GM18873 (cell line): ENCODE results near the gene TIE1.

Experiments
- ATAC-seq: cut with Tn5 transposase; IDR thresholded peaks from one replicate; pipeline ENCODE4 v1.9.1; 2021; ENCODE audit warnings: mild to moderate bottlenecking, moderate library complexity, moderate number of reproducible peaks; ENCODE audit not compliant: unreplicated experiment, low FRiP score

The TIE1 gene

GRCh38 chr1:43273708-43274107, 27.1 kb upstream of the TIE1 start:
- ATAC-seq: no peak

- ATAC-seq: no peak
These were observed 26.5 kb upstream of the TIE1 start for GRCh38 chr1:43274125-43274803.

DNA sequence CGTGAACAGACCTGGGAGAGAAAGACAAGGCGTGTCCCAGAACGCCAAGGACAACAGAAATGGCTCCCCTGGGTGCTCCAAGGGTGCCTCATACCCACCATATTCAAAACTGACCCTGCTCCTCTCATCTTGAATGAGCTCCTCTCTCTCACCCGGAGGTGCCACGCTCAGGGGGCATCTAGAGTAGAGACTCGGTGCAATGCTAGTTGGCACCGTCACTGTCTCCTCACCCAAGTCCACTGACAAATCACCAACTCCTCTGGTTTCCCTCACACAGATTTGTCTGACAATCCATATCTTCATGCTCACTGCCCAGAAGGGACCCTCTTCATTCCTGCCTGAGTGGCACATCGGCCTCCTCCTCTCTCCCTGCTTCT, 26.0 kb upstream of the TIE1 start:
- ATAC-seq: no peak

DNA sequence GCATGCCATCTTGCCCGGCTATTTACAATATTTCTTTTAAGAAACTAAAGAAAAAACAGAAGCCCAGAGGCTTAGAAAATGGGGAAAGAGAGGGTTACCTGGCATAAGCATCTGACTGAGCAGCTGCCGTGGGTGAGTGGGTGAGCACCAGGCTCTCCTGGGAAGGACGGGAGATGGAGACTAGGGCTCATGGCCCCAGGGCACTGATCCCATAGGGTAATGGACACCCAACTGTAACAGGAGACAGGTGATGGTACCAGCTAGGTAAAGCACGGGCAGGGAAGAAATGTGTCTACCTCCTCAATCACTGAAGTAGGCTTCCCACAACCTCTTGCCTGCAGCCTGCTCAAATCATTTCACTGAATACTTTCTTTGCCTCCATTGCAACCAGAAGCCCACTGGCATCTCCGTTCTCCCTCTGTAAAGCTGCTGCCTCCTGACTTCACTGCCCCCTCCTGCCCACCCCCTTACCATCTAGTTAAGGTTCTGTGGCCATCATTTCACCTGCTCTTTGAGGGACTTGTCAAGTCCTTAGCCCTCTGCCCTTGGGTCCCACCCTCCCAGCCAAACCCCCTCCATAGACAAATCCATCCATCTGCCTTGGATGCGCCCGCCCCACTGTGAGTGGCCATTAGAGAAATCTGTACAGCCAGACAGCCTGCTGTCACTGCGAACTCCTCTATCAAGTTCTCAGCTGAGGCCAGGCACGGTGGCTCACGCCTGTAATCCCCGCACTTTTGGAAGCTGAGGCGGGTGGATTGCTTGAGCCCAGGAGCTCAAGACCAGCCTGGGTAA, 24.8 kb upstream of the TIE1 start:
- no peak for ATAC-seq

GRCh38 chr1:43276673-43277072, 24.1 kb upstream of the TIE1 start:
- ATAC-seq: no peak

GRCh38 chr1:43277116-43277876, 23.5 kb upstream of the TIE1 start:
- ATAC-seq: no peak

GRCh38 chr1:43279161-43279560, 21.6 kb upstream of the TIE1 start:
- ATAC-seq: no peak

DNA sequence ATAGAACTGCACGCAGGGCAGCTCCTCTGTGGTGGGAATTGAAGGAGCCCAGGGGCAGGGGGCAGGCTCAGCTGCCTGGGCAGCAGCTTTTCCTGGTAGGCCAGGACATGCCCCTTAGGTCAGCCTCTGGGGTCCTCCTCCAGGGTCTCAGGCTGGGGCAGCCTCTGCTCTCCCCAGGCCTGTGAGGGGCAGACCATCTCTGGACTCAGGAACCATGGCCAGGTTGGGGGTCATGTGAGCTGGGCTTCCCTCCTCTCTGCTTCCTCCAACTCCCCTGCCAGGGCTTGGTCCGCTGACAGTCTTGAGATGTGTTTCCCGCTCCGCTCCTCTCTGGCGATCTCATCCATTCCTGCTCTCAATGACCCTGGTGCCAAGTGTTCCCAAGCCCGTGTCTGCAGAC, 21.1 kb upstream of the TIE1 start:
- ATAC-seq: no peak

DNA sequence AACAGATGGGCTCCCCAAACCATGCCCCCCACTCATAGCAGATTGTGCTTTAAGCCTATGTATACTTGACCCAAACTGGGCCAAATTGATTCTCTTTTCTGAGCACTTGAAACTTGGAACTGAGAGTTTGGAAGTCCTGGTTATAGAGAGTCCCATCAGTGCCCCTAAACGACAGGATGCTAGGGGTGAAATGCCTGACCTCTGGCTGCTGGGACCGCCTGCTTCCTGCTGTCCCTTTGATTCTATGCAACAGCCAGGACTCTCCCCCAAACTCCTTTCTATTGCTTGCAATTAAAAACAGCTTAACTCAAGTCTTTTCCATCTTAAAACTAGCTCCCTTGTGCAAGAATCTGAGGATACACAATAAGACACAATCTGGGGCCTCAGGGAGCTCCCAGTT, 20.1 kb upstream of the TIE1 start:
- no peak for ATAC-seq

DNA sequence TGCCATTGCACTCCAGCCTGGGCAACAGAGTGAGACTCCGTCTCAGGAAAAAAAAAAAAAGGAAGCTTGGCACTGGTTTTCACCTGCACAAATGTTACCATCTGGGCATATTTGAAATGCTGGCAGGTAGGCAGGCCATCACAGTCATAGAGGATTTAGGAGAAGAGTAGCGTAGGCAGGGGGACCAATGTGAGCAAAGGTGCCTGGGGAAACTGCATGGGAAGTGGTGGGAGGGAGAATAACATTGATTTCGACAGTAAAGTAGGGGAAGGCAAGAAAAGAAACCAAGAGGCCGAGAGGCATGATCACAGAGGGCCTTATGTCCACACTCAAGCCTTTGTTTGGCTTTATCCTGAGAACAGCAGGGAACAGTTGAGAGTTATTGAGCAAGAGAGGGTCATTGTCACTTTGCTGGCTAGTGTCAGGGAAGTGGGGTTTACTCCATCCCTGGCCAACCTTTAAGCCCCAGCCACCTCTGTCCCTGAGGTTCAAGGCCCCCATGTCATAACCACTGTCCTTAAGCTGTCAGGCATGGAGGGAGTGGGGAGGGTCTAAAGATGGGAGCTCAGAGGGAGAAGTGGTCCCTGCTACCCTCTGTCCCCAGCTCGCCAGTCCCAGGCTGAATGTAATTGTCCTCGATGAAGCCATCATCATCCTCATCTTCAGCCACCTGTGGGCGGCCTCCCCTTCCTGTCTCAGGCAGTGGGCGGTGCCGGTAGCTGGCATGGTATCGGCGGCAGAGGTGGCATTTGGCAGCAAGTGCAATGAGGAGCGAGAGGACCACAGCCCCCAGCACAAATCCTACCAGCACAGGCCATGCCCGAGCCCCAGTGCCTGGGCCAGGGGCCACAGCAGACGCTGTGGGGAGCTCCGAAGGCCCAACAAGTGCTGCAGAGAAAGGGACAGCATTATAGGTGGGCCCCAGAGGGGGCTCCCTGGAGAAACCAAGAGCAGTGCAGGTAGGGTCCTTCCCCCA, 18.3 kb upstream of the TIE1 start:
- ATAC-seq: no peak

- ATAC-seq: no peak
These were observed 16.7 kb upstream of the TIE1 start for GRCh38 chr1:43284065-43284464.

DNA sequence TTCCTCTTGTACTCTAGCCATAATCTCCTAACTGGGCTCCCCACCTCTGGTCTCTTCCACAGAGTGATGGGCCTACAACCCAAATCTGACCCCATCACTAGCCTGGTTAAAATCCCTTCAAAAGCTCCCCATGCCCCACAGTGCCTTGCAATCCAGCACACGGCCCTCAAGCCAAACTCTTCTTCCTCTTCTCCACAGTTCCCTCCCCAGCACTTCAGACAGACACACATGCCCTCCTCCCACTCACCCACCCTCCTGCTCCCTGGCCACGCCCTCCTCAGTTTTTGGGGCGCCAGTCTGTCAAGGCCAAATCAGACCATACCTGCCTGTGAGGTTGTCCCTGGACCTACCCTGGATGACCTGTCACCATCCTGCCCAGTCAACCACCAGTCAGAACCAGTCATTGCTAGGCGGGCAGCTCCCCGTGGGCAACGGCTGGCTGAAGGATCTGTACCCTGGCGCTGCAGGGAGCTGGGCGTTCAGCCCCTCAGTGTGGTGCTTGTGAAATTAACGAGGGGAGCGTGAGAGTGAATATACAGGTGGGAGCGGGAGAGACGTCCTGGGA, 16.2 kb upstream of the TIE1 start:
- no peak for ATAC-seq

GRCh38 chr1:43285269-43285990, 15.4 kb upstream of the TIE1 start, which contains the start of gene C1orf210:
TSS of gene C1orf210 (minus strand) at chr1:43285581. CDS start at chr1:43283270, 2,311 bp downstream.
- no peak for ATAC-seq

- no peak for ATAC-seq
These were observed 14.7 kb upstream of the TIE1 start for GRCh38 chr1:43286115-43286514.

DNA sequence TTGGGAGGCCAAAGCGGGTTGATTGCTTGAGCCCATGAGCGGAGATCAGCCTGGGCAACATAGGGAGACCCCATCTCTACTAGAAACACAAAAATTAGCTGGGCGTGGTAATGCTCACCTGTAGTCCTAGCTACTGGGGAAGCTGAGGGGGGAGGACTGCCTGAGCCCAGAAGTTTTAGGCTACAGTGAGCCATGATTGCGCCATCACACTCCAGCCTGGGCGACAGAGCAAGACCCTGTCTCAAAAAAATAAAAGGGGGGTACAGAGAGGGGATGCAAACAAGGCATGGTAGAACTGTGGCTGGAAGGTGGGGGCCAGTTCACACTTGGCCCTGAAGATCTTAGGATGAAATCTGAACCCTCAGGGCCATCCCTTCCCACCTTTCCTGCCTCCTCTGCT, 14.2 kb upstream of the TIE1 start:
- ATAC-seq: no peak

DNA sequence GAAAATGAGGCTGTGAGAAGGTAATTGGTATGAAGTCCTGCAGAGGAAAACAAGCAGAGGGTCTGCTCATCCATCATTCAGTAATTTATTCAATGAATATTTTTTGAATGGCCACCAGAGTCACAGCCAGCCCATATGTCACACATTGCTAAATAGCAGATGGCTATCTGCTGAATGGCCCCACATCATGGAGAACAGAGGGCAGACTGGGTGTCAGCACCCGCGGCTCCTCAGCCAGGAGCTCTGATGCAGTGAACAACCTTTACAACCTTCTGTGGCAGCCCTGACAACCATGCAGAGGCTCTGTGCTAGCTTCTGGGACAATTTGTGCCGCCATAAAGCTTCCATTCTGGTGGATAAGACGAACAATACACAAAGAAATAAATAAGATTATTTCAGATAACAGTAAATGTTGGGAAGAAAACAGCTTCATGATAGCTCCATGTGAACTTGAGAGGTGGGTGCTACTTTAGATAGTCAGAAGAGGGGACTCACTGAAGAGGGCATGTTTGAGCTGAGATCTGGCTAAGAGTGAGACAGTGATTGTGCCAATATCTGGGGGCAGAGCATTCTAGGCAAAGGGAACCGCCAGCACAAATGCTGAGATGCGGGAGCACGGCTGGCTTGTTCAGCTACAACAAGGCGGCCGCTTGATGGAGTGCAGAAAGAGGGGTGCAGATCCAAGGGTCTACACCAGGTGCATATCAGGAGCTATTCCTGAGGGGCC, 12.6 kb upstream of the TIE1 start:
- no peak for ATAC-seq

DNA sequence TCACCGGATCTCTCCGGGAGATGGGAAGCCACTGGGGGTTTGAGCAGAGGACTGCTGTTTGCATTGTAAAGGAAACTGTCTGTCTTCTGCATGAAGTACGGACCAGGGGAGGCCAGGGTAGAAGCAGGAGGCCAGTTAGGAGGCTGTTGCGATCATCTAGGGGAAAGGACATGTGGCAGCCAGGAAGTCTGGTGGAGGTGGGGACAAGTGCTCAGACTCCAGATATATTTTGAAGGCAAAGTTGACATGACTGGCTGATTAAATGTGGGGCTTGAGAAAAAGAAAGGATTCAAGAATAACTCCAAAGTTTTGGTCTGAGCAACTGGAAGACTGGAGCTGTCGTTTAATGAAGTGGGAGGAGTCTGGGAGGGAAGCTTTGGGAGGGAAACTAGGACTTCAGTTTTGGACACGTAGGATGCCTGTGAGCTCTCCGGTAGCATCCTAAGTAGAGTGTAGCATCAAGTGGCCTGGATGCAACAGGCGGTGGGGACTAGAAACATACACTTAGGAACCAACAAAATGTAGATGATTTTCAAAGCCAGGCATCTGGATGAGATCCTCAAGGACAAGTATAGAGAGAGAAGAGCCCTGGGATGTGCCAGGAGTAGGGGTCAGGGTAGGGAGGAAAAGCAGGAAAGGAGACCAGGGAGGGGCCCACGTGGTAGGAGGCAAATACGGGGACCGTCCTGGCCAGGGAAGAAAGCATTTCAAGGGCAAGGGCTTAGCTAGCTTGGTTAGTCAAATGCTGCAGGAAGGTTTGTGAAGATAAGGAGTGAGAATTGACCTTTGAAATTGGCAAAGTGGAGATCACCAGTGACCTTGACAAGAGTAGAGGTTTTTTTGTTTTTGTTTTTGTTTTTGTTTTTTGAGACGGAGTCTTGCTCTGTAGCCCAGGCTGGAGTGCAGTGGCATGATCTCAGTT, 11.7 kb upstream of the TIE1 start:
- ATAC-seq: no peak

DNA sequence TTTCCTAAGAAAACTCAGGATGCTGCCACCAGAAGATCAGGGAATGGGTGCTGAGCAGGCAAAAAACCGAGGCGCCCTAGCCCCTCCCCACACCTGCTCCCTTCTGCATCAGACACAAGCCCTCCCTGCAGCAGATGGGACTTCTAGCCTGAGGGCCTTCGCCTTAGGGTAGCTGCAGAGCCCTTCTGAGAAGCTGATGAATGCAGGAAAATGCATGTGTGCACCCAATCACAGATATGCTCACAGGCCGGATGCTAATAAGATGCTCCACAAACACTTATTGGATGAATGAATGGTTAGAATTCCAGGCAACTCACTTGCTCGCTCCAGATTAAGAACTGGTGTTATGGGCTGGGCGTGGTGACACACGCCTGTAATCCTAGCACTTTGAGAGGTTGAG, 8.6 kb upstream of the TIE1 start:
- no peak for ATAC-seq
